Fibroblast of mammary gland (primary cell): ENCODE measurements around the gene CTBP1.
A peak's percentile ranks its signal among the peaks of the same experiment; 100 is the strongest.

Experiments used
- DNase-seq: peaks from one replicate; pipeline ENCODE4 v3.0.0-alpha.2; 2010; ENCODE audit warnings: low read depth
- H3K4me3 ChIP-seq: 2 replicates; pipeline ENCODE4 v1.5.1; 2011; ENCODE audit warnings: low read depth, mild to moderate bottlenecking, low read length, moderate library complexity; ENCODE audit not compliant: control insufficient read depth
- TF ChIP-seq, protein P1 (sequence below): conservative IDR thresholded peaks from 2 replicates; pipeline ENCODE4 v1.5.1; 2011; ENCODE audit warnings: low read depth, low read length, inconsistent platforms; ENCODE audit not compliant: control insufficient read depth, insufficient read depth

CTBP1 gene

DNA sequence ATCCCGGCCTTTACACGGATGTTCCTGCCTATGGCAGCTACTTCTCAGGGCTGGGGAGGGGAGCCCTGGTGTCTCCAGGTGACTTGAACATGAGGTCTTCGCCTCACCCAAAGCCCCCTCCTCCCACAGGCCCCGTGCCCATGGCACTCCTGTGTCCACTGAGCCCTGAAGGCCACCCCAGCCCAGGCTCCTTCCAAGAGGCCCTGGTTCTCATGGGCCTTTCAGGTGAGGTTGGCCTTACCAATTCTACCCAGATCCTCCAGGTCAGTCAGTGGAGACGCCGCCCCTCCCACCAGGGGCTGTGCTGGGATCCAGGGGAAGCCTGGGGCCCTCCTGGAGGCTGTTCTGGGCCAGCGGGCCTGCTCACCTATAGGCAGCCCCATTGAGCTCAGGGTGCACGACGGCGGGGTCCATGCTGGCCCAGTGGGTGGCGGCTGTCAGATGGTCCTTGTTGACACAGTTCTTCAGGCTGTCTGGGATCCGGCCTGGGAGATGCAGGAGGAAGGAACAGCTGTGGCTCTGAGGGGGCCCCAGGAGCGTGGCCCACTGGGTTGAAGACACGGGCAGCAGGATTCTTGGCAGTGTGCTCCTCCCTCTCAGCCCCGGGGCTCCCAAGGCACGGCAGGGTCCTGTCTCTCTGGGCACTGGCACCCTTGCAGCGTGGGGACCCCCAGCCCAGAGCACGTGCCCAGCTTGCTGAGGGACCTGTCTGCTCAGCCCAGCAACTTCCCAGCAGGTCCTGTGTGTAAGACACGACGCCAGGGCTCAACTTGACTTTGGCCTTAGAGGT, 36.2 kb downstream of the CTBP1 start:
- H3K4me3 ChIP-seq: no peak overlapping the region
- no peak for DNase-seq
- TF ChIP-seq, protein P1, sequence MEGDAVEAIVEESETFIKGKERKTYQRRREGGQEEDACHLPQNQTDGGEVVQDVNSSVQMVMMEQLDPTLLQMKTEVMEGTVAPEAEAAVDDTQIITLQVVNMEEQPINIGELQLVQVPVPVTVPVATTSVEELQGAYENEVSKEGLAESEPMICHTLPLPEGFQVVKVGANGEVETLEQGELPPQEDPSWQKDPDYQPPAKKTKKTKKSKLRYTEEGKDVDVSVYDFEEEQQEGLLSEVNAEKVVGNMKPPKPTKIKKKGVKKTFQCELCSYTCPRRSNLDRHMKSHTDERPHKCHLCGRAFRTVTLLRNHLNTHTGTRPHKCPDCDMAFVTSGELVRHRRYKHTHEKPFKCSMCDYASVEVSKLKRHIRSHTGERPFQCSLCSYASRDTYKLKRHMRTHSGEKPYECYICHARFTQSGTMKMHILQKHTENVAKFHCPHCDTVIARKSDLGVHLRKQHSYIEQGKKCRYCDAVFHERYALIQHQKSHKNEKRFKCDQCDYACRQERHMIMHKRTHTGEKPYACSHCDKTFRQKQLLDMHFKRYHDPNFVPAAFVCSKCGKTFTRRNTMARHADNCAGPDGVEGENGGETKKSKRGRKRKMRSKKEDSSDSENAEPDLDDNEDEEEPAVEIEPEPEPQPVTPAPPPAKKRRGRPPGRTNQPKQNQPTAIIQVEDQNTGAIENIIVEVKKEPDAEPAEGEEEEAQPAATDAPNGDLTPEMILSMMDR: no peak

DNA sequence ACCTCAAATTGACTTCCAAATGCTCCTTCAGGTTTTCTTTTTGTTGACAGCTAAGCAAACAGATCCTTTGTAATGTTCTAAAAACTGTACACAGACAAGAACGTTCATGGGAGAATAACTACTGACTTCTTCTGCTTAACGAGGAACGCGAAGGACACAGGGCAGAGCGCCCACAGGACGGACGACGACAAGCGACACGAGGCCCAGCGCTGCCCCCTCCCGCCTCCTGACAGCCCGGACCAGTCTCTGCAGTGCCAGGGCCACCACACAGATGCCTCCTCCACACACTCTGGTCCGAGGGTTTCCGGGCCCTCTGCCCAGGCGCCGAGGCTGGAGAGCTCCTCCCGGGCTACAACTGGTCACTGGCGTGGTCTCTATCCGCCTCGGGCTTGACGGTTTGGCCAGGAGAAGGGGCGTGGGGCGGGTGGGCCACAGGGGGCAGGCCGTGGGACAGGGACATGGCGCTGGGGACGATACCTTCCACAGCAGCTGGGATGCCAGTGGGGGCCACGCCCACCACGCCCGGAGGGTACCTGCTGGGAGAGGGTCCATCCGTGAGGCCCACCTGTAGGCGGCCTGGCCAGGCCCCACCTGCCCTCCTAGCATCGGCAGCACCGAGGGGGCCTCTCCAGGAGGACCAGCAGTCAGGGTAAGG, 36.9 kb downstream of the CTBP1 start:
- no peak overlapping the region for H3K4me3 ChIP-seq
- TF ChIP-seq, protein P1: no peak
- DNase-seq: no peak

DNA sequence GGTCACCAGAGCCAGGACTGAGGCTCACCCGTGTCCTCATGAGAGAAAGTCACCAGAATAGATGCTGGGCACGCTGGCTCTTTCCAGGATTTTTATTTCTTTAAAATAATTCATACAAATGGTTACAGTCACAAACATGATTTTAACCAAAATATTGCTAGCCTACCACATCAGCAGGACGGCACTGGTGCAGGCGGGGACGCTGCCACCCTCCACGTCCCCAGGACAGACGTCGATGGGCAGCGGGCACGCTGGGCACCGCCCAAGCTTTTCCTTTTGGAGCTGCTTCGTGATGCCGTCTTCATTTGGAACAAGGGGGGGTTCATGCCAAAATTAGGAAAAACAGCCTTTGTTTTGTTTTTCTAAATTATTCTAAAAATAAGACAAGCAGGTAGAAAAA, 37.6 kb downstream of the CTBP1 start:
- TF ChIP-seq, protein P1: no peak
- H3K4me3 ChIP-seq: no peak overlapping the region
- no peak for DNase-seq

DNA sequence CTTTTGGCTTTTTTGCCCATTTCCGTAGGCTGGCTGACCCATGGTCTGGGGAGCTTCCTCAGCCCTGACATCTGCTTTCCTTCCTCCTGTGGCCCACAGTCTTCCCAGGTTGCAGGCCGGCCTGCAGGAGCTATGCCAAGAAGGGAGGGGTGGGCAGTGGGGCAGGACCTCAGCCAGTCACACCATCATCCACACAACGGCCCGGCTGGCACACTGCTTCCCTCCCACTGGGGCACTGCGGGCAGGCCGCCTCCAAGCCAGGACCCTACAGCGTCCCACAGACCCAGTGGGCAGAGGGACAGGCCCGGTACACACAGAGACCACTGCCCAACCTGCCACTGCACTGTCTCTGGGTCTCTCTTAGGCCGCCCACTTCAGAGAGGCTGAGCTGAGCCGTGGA, 38.0 kb downstream of the CTBP1 start:
- no peak for DNase-seq
- TF ChIP-seq, protein P1: no peak
- no peak overlapping the region for H3K4me3 ChIP-seq

DNA sequence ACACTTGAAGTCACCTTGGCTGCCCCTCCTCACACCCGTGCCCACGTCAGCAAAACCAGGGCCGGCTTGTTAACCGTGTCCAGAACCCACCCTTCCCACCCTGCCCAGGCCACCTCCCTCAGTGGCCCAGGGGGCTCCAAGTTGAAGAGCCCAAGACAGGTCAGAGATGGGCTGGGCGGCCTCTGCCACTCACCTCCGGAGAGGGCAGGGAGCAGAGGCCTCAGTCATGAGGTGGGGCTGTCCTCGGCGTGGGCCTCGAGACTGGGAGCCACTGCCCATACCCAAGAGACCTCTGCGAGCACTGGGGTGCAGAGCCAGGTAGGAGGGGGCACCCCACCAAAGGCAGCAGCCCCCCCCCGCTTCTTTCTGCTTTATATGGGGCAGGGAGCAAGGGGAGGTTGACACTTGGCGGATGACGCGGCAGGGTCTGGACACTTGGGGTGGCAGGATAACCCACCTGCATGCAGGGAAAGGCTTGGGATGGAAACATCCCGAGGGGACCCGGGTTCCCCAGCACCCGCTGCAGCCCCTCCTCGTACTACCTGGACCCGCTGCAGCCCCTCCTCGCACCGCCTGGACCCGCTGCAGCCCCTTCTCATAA, 38.6 kb downstream of the CTBP1 start:
- TF ChIP-seq, protein P1: no peak
- DNase-seq: no peak
- no peak overlapping the region for H3K4me3 ChIP-seq

DNA sequence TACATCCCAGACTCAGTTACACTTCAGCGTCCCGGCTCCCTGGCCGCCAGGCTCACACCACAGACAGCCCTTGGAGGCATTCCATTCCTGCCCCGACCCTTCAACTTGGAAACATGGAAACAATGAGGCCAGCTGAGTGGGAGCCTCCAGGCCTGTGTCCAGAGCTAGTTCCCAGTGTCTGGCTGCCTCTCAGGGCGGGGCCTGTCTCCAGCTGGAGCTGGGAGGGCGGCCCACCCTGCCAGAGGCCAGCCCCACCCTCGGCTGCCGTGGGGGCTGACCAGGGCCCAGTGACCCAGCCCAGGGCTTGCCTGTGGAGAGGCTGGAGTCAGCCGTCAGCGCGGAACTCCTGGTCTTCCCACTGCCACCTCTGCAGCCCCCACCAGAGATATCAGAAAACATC, 39.1 kb downstream of the CTBP1 start:
- peak; percentile 92 for DNase-seq
- no peak overlapping the region for H3K4me3 ChIP-seq
- TF ChIP-seq, protein P1: no peak
